Renal cortical epithelial cell (primary cell): ENCODE measurements around the gene CBLN3. TPM values are rescaled to one million over a fixed set of nuclear protein-coding genes. Genes with fewer than 3 reads are reported as not detected.
"Not testable (repeated sequence)": the region's sequence is repeated elsewhere in the genome, so short reads cannot be mapped to it uniquely, and the experiment has no call there.

Source experiments
- DNase-seq: peaks from one replicate; pipeline ENCODE4 v3.0.0-alpha.2; 2011; ENCODE audit warnings: low read depth
- total RNA-seq: library from RNA; depleted of rRNA; stranded (reverse); fragments of >200 nt; gene quantifications from 2 replicates; pipeline ENCODE4 v1.2.3, GENCODE V29; 2014

The CBLN3 gene
- total RNA-seq, 1 donor from 2014 or later = 1.2 TPM

GRCh38 chr14:24403294-24403998 is 26.0 kb downstream of the CBLN3 start:
- no peak for DNase-seq

- DNase-seq = no peak
Observed at GRCh38 chr14:24401810-24402702, 27.4 kb downstream of the CBLN3 start.

- DNase-seq = no peak
Observed at GRCh38 chr14:24399999-24400718, 29.3 kb downstream of the CBLN3 start.

GRCh38 chr14:24399447-24399822 is 30.0 kb downstream of the CBLN3 start:
- no peak for DNase-seq

- DNase-seq = no peak
Observed at GRCh38 chr14:24398653-24399446, 30.6 kb downstream of the CBLN3 start, which contains the start of gene NYNRIN. Gene NYNRIN (plus strand): TSS chr14:24399003. CDS start chr14:24399247, 244 bp downstream.

GRCh38 chr14:24398293-24398652 is 31.2 kb downstream of the CBLN3 start:
- no peak for DNase-seq

GRCh38 chr14:24397639-24398292 is 31.7 kb downstream of the CBLN3 start:
- no peak for DNase-seq

- no peak for DNase-seq
Observed at GRCh38 chr14:24395609-24396582, 33.6 kb downstream of the CBLN3 start.

GRCh38 chr14:24394275-24394674 is 35.2 kb downstream of the CBLN3 start:
- no peak for DNase-seq

- peak; percentile 49 for DNase-seq
Observed at GRCh38 chr14:24392325-24393091, 37.0 kb downstream of the CBLN3 start.

GRCh38 chr14:24390701-24391468 is 38.6 kb downstream of the CBLN3 start:
- peak; percentile 63 for DNase-seq

GRCh38 chr14:24389226-24389848 is 40.1 kb downstream of the CBLN3 start:
- no peak for DNase-seq

GRCh38 chr14:24388474-24389179 is 40.8 kb downstream of the CBLN3 start:
- no peak for DNase-seq

GRCh38 chr14:24387579-24387978 is 41.9 kb downstream of the CBLN3 start:
- DNase-seq = not testable (repeated sequence)

- DNase-seq = no peak
Observed at GRCh38 chr14:24387009-24387345, 42.5 kb downstream of the CBLN3 start.

- no peak for DNase-seq
Observed at GRCh38 chr14:24385524-24385923, 43.9 kb downstream of the CBLN3 start.

- DNase-seq = no peak
Observed at GRCh38 chr14:24384169-24384568, 45.3 kb downstream of the CBLN3 start.
